Measurements from ENCODE around the gene FHIT.

Gene FHIT

GRCh38 chr3:61169621-61170251 lies 81.5 kb downstream of the FHIT start:
- TF ChIP-seq GATA2 (IDR thresholded peaks at IDR 0.05; ENCODE audit: low read depth, low read length), result no peak
- TF ChIP-seq GATA3 (IDR thresholded peaks at IDR 0.05; ENCODE audit: low read depth, low read length), result no peak

DNA sequence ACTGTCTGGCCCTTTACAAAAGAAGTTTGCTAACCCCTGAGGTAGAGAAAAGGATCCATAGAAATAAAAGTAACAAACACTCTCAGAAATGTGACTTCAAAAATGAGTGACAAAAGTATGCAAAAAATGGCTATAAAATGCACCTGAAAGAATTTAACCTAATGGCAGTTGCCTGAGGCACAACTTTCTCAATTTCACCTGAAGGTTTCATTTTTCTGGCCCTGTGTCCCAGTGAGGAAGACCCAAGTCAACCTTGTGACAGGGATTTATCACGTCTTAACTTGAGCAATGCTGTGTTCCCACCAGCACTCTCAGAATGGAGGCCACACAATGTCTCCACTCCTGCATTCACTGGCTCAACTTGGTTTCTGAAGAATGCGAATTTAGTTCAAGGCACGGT lies 83.0 kb downstream of the FHIT start:
- TF ChIP-seq GATA2 (IDR thresholded peaks at IDR 0.05; ENCODE audit: low read depth, low read length) (no peak), GATA3 (IDR thresholded peaks at IDR 0.05; ENCODE audit: low read depth, low read length) (no peak)

DNA sequence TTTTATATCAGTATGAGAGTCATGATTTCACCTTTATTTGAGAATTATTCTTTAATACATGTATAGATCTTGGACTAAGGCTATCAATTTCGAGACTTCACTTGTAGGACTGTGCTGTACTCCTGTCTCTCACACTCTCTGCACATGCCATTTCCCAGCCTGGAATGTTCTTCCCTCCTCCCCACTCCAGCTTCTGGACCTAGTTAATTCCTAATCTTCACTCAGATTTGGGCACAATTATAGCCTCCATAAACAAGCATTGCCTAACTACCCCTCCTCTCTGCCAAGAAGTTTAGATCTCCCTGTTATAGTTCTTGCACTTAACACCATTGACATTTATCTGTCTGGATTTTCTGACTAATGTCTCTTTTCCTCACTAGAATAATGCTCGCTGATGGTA lies 88.3 kb downstream of the FHIT start:
- TF ChIP-seq GATA2 (IDR thresholded peaks at IDR 0.05; ENCODE audit: low read depth, low read length), result no peak
- no peak for TF ChIP-seq GATA3 (IDR thresholded peaks at IDR 0.05; ENCODE audit: low read depth, low read length)

DNA sequence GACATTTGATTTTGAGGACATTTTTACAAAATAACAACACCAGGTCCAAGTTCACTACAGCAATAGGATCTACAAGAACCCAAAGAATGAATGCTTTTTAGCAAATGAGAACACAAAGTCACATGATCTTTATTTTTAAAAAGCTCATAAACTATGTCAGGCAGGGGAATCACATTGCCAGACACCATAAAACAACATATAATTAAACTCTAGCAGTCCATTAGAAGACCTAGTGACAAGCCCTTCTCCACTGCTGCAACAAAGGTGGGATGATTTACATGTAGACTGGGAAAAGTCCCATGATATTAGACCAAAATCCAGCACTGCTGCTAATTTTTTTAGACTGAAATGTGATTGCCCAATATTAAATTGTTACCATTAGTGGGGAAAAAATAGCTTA lies 92.6 kb downstream of the FHIT start:
- TF ChIP-seq GATA3 (IDR thresholded peaks at IDR 0.05; ENCODE audit: low read depth, low read length), result no peak
- no peak for TF ChIP-seq GATA2 (IDR thresholded peaks at IDR 0.05; ENCODE audit: low read depth, low read length)

GRCh38 chr3:61158216-61158615 lies 93.0 kb downstream of the FHIT start:
- no peak for TF ChIP-seq GATA2 (IDR thresholded peaks at IDR 0.05; ENCODE audit: low read depth, low read length)
- TF ChIP-seq GATA3 (IDR thresholded peaks at IDR 0.05; ENCODE audit: low read depth, low read length), result no peak

GRCh38 chr3:61157414-61157813 lies 93.8 kb downstream of the FHIT start:
- no peak for TF ChIP-seq GATA3 (IDR thresholded peaks at IDR 0.05; ENCODE audit: low read depth, low read length)
- no peak for TF ChIP-seq GATA2 (IDR thresholded peaks at IDR 0.05; ENCODE audit: low read depth, low read length)

GRCh38 chr3:61155701-61156292 lies 95.5 kb downstream of the FHIT start:
- TF ChIP-seq GATA2 (IDR thresholded peaks at IDR 0.05; ENCODE audit: low read depth, low read length) (0 out of 2 replicates have a peak, but pooled peaks have one; percentile 11), GATA3 (IDR thresholded peaks at IDR 0.05; ENCODE audit: low read depth, low read length) (no peak)

- TF ChIP-seq GATA3 (IDR thresholded peaks at IDR 0.05; ENCODE audit: low read depth, low read length), result no peak
These were observed 96.6 kb downstream of the FHIT start for GRCh38 chr3:61154457-61155198.

GRCh38 chr3:61152071-61152470 lies 99.2 kb downstream of the FHIT start:
- TF ChIP-seq GATA3 (IDR thresholded peaks at IDR 0.05; ENCODE audit: low read depth, low read length) (no peak), GATA2 (IDR thresholded peaks at IDR 0.05; ENCODE audit: low read depth, low read length) (no peak)

- no peak for TF ChIP-seq GATA3 (IDR thresholded peaks at IDR 0.05; ENCODE audit: low read depth, low read length)
- no peak for TF ChIP-seq GATA2 (IDR thresholded peaks at IDR 0.05; ENCODE audit: low read depth, low read length)
These were observed 102.0 kb downstream of the FHIT start for GRCh38 chr3:61149236-61149635.

GRCh38 chr3:61146010-61146890 lies 105.0 kb downstream of the FHIT start:
- TF ChIP-seq GATA2 (IDR thresholded peaks at IDR 0.05; ENCODE audit: low read depth, low read length) (no peak), GATA3 (IDR thresholded peaks at IDR 0.05; ENCODE audit: low read depth, low read length) (no peak)

DNA sequence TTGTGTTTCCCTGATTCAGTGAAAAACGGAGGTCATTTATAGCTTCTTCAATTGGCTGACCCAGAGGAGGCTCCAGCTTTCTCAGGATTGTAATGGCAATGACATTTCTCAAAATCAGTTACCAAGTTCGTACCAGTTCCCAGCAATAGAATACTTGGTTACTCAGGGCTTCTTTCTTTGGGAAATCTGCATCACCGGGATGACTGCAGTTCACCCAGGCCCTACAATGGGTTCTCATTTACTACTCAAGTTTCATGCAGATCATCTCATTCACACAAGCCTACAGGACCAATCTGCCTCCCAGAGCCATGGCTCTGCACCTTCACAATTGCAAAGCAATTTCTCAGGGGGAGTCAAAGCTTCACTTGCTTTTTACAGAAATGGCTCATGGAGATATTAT lies 109.6 kb downstream of the FHIT start:
- TF ChIP-seq GATA3 (IDR thresholded peaks at IDR 0.05; ENCODE audit: low read depth, low read length) (no peak), GATA2 (IDR thresholded peaks at IDR 0.05; ENCODE audit: low read depth, low read length) (no peak)

- TF ChIP-seq GATA2 (IDR thresholded peaks at IDR 0.05; ENCODE audit: low read depth, low read length), result no peak
- TF ChIP-seq GATA3 (IDR thresholded peaks at IDR 0.05; ENCODE audit: low read depth, low read length), result no peak
These were observed 110.0 kb downstream of the FHIT start for GRCh38 chr3:61141227-61141626.

DNA sequence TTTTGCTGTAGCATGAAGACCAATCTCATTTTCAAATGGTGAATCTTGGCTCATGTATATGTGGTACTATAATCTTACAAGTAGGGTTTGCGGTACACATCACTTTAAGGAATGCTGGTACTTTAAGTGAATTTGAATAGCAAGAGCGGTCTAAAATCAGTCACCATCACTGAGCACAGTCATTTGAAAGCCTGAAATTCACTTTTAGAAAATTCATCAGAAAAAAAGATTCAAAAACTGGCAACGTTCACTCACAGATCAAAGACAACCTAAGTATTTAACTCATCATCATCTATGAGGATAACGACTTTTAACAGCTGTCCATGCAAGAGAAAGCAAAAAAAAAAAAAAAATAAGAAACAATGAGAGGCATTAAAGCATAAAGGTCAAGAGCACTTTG lies 111.6 kb downstream of the FHIT start:
- no peak for TF ChIP-seq GATA3 (IDR thresholded peaks at IDR 0.05; ENCODE audit: low read depth, low read length)
- no peak for TF ChIP-seq GATA2 (IDR thresholded peaks at IDR 0.05; ENCODE audit: low read depth, low read length)

Data from SH-SY5Y (cell line).